ENCODE data around the gene TMCO4.
"Not testable (repeated sequence)": the region's sequence is repeated elsewhere in the genome, so short reads cannot be mapped to it uniquely, and the experiment has no call there.

The TMCO4 gene

DNA sequence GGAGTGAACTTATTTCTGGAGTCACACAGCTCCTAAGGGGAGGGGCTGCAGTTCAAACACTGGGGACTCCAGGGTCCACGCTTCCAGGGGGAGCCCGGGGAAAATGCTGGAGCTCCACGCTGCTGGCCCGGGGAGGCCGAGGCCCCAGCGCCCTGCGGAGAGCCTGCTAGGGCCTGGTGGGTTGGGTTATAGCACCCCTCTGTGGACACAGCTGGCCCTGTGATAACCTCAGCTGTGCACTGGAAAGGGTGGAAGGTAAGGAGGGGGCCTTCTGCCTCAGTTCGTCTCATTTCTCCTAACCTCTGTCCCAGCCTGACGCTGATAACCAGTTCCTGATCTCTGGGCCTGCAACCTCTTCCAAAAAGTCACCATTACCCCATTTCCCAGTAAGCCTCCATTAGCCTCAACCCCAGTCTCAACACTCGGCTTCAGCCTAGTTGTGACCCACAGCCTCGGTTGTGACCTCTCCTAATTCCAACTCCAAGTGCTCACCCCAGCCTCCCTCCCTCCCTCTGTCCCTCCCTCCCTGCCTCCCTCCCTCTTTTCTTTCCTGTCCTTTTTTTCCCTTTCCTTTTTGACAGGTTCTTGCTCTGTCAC, 148.5 kb downstream of the TMCO4 start:
- DNase-seq: peak; percentile 50

DNA sequence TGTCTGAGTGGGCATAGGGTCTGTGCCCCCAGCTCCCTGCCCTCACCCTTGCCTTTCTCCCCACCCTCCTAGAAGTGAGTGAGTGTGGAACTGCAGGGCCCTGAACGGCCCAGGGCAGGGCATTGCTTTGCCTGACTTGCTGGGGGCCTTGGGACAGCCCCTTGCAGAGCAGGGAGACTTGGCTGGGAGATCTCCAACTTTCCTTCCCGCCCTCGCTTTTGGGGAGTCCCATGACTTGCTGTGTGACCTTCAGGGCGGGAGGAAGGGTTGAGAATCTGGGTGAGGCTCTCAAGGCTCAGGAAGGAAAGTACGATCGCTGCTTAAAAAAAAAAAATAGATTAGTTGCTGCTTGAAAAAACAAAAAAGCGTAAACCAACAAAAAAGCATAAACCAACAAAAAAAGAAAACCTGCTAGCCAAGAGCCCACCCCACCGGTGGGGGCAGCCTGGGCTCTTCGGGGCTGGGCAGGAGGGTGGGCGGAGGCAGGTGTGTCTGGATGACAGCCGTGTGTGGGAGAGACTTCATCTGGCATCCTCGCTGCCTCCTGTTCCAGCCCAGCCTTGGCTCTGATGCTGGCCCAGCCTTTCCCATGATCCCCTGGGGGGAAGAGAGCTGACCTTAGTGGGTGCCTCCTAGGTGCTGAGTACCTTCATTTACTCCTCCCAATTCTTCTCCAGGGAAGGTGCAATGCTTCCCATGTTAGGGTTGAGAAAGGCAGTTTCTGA, 149.1 kb downstream of the TMCO4 start:
- no peak for DNase-seq

DNA sequence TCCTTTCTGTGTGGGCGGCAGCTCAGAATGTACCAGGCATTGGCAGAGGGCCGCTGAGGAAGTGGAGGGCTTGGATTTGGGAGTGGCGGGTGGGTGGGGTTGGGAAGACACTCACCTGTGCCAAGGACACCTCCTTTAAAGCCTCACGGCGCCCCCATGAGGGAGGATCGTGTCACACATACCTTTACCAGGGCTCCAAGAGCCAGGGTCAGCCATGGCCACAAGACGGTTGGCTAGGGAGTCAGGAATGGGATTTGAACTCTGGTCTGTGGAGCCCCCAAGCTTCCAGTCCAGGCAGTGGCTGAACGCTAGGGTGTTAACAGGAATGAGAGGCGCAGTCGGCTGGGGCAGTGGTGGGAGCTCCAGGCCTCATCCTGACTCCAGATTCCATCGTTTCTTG, 151.0 kb downstream of the TMCO4 start:
- peak; percentile 35 for DNase-seq

DNA sequence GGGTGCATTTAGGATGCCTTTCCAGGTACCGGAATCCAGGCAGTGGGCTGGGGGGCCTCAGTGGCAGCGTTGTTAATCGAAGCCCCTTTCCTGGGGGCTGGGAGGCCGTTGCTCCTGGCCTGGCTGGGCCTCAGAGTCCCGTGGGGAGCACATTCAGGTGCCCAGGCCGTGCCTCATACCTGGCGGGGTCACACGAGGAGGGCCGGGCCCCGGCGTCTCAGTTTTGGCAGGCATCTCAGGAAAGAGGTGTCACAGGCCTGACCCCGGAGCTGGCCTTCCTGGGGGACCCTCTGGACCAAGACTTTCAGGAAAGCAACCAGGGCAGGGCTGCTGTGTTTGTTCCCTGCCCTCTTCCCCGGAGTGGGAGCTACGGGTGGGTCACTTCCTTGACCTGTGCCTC, 151.5 kb downstream of the TMCO4 start:
- no peak for DNase-seq

DNA sequence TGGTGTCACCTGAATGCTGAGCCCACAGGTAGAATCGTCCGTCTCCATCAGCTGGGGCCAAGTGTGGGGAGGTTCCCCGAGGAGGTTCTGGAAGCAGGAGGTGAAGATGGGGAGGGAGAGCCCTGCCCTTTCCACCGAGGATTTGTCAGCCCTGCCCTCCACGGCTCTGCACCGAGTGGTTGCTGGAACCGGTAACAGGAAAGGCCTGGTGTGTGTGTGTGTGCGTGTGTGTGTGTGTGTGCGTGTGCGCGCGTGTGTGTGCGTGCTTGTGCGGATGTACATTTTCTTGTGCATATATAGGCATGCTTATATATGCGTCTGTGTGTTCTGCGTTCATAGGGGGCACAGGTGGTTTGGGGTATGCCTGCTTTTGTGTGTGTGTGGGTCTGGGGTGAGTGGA, 152.1 kb downstream of the TMCO4 start:
- no peak for DNase-seq

DNA sequence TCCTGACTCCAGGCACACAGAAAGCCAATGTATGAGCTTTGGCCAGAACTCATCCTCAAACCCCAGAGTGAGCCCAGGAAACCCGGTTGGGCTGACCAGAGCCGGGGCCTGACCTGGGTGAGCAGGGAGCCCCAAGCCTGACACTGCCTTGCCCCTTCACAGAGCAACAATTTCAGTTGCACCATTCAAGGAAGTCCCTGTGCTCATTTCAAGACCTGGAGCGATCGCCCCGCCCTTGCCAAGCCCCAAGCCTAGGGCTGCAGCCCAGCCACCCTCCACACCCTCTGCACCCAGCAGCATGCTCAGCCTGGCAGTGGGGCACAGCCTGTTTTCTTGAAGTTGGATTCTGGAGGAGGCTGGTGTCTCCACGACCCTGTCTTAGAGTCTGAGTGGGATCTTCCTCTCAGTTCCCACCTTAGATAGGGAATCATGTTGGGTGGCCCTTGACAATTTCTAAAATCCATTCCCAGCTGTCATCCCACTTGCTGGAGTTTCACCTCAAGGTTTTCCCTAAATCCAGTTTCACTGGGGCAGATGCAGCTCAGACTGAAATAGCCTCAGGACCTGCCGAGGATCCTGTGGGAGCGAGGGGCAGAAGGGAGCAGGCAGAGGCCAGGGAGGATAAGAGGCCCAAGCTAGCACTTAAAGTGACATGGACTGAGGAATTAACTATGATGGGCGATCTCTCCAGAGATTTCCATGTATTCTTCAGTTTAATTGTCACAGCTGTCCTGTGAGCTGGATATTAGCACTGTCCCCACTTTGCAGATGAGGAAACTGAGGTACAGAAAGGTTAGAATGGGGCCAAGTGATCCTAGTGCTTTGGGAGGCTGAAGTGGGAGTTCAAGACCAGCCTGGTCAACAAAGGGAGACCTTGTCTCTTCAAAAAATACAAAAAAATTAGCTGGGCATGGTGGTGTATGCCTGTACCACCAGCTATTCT, 153.1 kb downstream of the TMCO4 start:
- DNase-seq: no peak

DNA sequence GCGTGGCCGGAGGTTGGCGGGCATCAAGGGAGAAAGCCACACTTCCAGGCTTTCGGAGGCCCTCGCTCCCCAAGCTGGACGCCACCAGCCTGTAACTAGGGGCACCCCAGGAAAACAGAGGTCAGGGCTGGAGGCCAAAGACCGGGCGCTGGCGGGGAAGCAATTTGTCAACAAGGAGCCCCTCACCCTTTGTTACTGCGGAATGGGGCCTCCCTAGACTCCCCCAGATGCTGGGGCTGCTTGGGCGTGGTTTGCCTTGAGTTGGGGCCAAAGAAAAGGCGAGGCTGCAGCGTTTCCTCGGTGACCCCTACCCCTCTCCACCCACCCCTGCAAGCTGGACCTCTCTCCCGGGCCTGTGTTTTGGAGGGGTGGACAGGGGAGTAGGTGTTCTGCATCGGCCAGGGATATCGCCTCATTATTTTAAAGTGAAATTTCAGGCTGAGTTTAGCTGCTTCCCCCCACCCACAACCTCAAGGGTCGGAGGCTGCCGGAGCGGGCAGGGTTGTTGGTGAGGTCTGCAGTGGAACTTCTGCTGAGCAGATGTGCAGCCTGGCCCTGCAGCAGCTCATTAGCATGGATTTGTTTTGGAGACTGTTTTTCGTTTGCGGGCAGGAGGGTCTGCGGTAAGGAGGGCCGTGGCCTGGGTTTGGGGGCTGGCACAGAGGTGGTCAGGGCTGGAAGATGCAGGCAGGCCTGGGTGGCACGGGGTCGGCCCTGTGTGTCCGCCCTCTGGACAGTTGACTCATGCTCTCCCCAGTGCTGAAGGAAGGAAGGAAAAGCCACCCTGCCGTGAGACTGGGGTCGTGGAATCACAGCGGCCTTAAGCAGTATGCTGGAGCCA, 154.1 kb downstream of the TMCO4 start:
- no peak for DNase-seq

DNA sequence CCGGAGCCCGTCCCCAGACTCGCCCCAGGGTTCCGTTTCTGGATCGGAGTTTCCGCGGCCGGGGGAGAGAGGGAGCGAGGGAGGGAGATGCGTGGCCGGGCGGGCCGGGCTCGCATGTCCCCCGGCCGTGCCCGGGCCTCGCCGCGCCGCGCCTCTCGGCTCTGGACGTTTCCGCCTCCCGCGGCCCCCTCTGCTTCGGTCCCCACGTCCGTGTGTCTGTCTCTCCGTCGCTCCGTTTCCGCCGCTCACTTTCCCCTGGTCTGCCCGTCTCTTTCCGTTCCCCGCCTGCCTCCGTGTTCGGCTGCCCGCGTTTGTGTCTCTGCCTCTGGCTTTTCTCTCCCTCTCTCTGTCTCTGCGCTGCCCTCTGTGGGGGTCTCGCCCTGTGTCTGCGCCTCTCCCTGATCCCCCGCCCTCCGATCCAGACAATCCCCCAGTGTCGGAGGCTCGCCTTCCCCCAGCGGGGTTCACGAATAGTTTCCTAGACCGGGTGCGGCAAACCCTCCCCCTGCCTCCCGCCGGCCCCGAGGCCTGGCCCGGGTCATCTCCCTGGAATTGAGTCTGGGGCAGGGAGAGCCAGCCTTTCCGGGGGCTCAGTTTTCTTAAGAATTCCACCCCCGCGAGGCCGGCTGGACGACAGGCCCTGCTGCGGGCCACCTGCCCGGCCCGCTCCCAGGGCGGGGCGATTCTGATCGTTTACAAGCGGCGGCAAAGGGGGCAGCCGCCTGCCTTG, 154.9 kb downstream of the TMCO4 start:
- DNase-seq: peak; percentile 18

DNA sequence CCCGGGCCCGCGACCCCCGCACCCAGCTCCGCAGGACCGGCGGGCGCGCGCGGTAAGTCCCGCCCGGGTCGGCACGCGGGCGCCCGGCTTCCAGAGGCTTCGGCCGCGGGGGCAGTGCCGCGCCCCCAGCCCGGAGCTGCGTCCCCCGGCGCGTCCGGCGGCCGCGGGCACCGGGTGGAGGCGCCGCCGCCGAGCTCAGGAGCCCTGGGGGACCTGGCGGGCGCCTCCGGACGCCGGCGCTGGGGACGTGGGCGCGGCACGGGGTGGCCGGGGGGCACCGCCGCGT, 155.4 kb downstream of the TMCO4 start:
- no peak for DNase-seq

DNA sequence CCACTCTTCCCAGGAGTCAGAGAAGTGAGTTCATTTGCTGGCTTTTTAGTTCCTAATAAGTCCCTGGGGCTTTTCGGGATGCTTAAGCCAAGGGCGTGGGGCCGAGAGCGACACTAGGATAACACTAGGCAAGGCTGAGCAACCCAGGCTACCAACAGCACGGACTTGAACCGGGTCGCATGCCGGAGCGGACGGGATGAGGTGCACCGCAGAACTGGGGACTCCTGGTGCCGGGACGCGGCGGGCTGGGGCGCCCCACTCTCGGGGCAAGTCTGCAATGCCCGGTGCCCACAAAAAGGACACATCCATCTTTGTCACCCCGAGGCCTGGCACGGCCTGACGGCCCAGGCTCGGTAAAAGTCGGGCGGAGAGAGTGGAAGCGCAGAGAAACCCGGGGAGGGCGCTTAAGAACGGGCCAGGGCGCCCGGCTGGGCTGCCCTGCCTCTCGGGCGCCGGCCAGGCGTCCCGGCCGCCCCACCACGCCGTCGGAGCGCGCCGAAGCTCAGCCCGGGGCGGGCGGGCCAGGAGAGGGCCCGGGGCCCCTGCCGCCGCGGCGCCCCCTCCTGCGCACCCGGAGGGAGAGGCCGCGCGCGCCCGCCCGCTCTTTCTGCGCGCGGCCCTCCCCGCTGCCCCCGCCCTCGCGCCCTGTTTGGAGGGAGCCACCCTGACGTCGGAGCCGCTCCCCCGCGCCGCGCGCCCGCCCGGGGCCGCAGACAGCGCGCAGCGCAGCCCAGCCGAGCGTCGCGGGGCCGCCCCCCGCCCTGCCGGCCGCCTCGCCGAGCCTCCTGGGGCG, 155.9 kb downstream of the TMCO4 start, which contains the start of gene NBL1:
Gene NBL1 (plus strand): TSS at position 710 of the 793 bp plus-strand sequence. CDS start 10,720 bp downstream, outside the sequence.
- peak; percentile 55 for DNase-seq

DNA sequence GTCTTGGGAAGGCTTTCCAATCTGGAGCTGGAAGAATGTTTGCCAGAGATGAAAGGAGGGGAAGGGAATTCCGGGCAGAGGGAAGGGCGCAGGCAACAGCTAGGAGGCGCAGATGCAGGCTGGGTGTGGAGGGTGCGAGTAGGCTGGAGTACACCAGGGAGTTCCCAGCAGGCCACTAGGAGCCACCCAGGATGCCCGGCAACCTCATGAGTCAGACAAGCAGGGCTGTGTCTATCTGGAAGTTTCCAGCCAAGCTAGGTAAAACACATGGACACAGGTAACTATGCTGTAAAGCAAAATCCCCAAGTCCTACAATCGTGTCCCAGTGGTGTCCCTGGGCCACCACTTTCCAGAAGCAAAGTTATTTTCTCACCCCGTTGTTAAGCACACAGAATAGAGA, 156.6 kb downstream of the TMCO4 start:
- peak; percentile 14 for DNase-seq

DNA sequence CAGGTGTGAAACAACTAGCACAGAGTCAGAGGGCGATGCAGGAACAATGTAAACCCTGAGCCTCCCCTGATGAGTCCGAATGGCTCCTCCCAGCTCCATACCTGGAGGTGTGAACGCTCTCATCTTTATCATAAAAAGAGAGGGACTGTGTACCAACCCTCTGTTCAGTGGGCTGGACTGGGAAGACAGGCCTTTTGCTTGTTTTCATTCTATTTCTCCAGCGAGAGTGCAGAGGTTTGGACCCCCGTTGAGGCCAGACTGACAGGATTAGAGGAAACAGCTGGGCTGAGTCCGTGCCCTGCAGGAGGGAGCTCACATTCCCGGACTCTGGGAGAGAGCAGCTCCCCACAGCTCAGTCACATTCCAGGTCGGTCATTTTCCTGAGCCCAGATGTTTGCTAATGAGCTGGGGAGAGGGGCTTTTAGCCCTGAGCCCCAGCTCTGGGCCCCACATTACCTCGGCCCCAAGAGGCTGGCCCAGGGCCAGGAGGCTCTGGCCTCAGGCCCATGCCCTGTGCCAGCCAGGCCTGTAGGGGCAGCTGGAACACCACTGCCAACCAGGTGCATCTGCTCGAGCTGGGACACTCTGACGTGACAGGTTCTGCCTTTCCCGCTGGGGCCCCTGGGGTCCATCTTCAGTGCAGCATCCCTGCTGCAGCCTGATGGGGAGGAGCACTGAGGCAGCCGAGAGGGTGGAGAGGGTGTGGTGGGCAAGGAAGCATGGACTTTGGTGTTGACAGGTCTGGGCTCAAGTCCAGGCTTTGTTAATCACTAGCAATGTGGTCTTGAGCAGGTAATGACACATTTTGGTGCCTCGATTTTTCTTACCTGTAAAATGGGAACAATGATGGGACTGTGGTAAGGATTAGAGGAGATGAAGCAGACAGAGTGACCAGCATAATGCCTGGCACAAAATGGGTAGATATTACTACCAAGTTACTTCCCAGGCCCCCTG, 159.1 kb downstream of the TMCO4 start:
- DNase-seq: peak; percentile 66

DNA sequence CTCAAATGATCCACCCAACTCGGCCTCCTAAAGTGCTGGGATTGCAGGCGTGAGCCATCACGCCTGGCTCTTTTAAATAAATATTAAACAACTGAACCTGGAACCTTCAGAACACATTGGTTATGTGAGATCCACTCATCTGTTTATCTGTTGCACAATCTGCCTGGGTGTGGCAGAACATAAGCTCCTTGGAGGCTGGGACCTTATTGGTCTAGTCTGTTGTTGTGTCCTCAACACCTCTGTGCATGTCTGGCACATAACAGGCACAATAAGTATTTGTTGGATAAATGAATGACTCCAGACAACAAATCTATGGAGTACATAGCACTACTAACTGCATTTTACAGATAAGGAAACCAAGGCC, 159.7 kb downstream of the TMCO4 start:
- DNase-seq: no peak

DNA sequence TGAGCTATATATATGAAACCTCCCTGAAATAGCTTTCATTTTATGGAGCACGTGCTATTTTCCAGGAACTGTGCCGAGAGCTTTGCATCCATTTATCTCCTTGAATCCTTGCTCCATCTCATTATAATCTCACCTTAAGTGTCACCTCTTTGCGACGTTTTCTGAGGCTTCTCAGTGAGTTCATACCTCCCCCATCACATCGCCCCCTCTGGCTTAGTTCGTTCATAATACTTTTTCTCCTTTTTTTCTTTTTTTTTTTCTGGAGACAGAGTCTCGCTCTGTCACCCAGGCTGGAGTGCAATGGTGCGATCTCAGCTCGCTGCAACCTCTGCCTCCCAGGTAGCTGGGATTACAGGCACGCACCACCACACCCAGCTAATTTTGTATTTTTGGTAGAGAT, 160.5 kb downstream of the TMCO4 start:
- not testable (repeated sequence) for DNase-seq

DNA sequence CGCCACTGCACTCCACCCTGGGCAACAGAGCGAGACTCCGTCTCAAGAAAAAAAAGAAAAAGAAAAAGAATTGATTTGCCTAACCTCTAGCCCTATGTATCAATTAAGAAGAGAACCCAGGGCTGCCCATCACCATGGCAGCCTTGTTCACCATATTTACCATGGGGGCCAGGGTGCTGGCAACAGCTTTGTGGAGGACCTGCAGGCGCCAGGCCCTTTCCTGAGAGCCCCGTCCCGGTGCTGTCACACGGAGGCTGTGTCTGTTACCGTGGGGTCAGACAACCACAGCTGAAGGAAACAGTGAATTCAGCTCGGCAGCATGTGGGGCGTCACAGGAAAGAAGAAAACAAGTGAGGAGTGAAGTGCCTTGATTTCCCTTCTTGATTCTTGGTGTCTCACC, 162.1 kb downstream of the TMCO4 start:
- DNase-seq: no peak

DNA sequence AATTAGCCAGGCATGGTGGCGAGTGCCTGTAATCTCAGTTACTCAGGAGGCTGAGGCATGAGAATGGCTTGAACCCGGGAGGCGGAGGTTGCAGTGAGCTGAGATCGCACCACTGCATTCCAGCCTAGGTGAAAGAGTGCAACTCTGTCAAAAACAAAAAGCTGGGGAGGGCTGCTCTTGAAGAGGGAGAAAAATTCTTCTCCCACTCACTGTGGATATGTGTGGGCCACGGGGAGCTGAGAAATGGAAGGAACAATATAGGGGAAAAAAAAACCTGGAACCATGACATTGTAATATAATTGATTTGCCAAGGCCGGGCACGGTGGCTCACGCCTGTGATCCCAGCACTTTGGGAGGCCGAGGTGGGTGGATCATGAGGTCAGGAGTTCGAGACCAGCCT, 163.0 kb downstream of the TMCO4 start:
- not testable (repeated sequence) for DNase-seq

DNA sequence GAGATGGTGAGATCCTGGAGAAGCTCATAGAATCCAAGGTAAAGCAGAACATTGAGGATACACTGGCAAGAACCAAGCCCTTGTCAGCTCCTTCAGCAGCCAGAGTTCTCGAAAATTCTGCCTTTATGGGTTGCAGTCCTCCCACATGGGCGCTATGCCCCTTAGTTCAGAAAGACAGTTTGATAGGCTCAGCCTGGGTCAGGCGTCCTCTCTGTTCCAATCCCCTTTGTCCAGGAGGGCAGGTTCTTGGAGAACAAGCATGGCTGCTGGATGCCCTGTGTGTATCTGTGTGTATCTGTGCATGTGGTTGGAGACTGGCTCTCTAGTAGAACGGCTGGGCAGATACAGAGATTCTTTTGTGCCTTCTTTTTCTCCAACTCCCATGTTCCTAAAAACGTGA, 163.7 kb downstream of the TMCO4 start:
- no peak for DNase-seq

DNA sequence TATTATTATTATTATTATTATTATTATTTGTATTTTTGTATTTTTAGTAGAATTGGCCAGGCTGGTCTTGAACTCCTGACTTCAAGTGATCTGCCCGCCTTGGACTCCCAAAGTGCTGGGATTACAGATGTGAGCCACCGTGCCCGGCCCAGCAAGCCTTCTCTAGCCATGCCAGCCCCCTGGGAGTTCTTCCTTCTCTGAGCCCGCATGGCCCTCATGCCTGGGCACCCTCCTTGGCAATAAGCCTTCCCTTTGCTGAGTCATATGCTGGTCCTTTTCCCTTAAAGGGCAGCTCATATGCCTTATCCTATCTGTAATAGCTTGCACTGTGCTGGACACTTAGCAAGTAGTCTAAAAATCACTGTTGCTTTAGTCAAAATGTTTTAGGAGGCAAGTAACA, 164.1 kb downstream of the TMCO4 start:
- DNase-seq: no peak

DNA sequence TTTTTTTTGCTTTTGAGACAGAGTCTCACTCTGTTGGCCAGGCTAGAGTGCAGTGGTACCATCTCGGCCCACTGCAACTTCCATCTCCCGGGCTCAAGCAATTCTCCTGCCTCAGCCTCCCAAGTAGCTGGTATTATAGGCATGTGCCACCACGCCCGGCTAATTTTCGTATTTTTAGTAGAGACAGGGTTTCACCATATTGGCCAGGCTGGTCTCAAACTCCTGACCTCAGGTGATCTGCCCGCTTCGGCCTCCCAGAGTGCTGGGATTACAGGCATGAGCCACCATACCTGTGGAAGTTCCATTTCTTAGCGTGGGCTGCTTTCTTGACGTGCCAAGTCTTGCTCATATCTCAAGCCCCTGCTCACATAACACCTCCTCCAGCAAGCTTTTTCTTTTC, 164.7 kb downstream of the TMCO4 start:
- DNase-seq: not testable (repeated sequence)

DNA sequence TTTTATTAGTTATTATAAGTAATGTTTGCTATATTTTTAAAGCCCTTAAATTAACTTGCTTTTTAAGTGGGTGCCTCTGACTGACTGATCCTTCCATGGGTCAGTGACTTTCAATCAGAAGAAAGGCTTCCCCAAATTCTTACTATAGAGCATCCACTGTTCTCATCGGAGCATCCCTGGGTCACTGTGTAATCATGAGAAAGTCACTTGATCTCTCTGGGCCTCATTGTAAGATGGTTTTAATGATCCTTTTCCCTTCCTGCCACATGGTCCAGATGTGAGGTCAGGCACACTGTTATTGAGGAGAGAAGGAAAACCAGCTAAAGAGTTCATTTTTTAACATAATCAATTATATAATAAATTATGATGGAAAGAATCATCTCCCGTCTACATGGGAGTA, 166.6 kb downstream of the TMCO4 start:
- DNase-seq: no peak

Data from fibroblast of upper back skin (primary cell).